Bronchial epithelial cell (primary cell): ENCODE data around the gene PYGB. TPM values are rescaled to one million over a fixed set of nuclear protein-coding genes. Genes with fewer than 3 reads are reported as not detected.

Experiments used
- DNase-seq: peaks from one replicate; pipeline ENCODE4 v3.0.0-alpha.2; 2010; ENCODE audit warnings: low read depth
- FAIRE-seq: peaks from 2 replicates; lab custom pipeline; 2011; peaks lifted over from hg19 to GRCh38; lab: Jason Lieb, UNC
- H3K27me3 ChIP-seq: 2 replicates; pipeline ENCODE4 v1.5.1; 2011; ENCODE audit warnings: low read length; ENCODE audit not compliant: control insufficient read depth, insufficient read depth
- H3K36me3 ChIP-seq: 2 replicates; pipeline ENCODE4 v1.5.1; 2011; ENCODE audit warnings: low read length; ENCODE audit not compliant: control insufficient read depth, insufficient read depth
- H3K4me3 ChIP-seq: 2 replicates; pipeline ENCODE4 v1.5.1; 2011; ENCODE audit warnings: mild to moderate bottlenecking, low read depth, low read length, control low read depth
- total RNA-seq: library from RNA; depleted of rRNA; stranded (reverse); fragments of >200 nt; gene quantifications from 2 replicates; pipeline ENCODE4 v1.2.1, GENCODE V29; 2014
- TF ChIP-seq, protein P1 (sequence below): IDR thresholded peaks from 2 replicates; pipeline ENCODE4 v1.5.1; 2011; ENCODE audit warnings: mild to moderate bottlenecking, moderate library complexity, low read length, control low read depth, inconsistent platforms; ENCODE audit not compliant: insufficient read depth, severe bottlenecking

Gene PYGB
- total RNA-seq, 1 donor from 2014 or later: 213 TPM

GRCh38 chr20:25273046-25273445 is 25.2 kb downstream of the PYGB start:
- no peaks in the 10 kb centered on the region for H3K27me3 ChIP-seq
- no peak overlapping the region for H3K4me3 ChIP-seq
- DNase-seq: no peak
- H3K36me3 ChIP-seq: peaks cover 60% of the 10 kb centered on the region
- TF ChIP-seq, protein P1, sequence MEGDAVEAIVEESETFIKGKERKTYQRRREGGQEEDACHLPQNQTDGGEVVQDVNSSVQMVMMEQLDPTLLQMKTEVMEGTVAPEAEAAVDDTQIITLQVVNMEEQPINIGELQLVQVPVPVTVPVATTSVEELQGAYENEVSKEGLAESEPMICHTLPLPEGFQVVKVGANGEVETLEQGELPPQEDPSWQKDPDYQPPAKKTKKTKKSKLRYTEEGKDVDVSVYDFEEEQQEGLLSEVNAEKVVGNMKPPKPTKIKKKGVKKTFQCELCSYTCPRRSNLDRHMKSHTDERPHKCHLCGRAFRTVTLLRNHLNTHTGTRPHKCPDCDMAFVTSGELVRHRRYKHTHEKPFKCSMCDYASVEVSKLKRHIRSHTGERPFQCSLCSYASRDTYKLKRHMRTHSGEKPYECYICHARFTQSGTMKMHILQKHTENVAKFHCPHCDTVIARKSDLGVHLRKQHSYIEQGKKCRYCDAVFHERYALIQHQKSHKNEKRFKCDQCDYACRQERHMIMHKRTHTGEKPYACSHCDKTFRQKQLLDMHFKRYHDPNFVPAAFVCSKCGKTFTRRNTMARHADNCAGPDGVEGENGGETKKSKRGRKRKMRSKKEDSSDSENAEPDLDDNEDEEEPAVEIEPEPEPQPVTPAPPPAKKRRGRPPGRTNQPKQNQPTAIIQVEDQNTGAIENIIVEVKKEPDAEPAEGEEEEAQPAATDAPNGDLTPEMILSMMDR: no peak
- no peak for FAIRE-seq

DNA sequence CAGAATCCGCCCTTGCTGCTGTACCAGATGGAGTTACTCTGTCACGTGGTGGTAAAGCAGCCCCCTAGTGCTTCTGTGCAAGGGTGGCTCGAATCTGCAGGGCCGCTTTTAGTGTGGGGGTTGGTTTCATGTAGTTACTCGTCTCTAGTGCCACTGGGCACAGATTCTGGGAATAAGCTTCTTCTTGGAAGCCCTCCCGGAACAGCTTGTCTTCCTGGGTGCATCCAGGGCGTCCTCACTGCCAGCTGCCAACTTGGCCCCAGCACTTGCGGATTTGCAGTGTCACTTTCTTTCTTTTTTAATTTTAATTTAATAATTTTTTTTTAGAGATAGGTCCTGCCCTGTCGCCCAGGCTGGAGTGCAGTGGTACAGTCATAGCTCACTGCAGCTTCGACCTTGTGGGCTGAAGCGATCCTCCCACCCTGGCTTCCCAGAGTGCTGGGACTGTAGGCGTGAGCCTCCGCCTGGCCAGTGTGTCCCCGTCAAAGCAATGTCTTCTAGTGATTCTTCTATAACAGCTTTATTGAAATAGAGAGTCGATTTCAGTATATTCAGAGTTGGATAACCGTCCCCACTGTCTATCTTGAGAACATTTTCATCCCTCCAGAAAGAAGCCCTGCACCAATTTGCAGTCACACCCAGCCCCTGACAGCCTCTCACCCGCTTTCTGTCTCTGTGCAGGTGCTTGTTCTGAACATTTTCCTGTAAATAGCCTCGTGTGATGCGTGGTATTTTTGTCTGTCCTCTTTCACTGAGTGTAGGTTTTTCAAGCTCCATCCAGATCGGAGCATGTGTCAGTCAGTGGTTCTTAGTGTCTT is 25.9 kb downstream of the PYGB start:
- Histone ChIP-seq H3K27me3 (no peaks in the 10 kb centered on the region), H3K36me3 (peaks cover 67% of the 10 kb centered on the region), H3K4me3 (no peak overlapping the region)
- TF ChIP-seq, protein P1: no peak
- no peak for FAIRE-seq
- DNase-seq: no peak

DNA sequence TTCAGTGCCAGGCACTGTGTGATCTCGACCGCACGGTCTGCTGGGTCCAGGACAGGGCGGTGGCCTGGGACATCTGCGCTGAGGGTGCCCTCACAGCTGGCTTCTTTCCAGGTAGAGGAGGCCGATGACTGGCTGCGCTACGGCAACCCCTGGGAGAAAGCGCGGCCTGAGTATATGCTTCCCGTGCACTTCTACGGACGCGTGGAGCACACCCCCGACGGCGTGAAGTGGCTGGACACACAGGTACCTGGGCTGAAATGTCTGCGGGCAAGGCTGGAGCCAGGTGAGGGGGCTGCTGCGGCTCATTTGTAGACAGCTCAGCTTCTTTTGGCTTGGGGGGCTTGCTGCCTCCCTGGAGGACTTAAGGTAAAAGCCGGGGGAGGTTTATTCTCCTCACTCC is 26.6 kb downstream of the PYGB start:
- peaks cover 68% of the 10 kb centered on the region for H3K36me3 ChIP-seq
- no peaks in the 10 kb centered on the region for H3K27me3 ChIP-seq
- TF ChIP-seq, protein P1: no peak
- FAIRE-seq: no peak
- no peak overlapping the region for H3K4me3 ChIP-seq
- no peak for DNase-seq

DNA sequence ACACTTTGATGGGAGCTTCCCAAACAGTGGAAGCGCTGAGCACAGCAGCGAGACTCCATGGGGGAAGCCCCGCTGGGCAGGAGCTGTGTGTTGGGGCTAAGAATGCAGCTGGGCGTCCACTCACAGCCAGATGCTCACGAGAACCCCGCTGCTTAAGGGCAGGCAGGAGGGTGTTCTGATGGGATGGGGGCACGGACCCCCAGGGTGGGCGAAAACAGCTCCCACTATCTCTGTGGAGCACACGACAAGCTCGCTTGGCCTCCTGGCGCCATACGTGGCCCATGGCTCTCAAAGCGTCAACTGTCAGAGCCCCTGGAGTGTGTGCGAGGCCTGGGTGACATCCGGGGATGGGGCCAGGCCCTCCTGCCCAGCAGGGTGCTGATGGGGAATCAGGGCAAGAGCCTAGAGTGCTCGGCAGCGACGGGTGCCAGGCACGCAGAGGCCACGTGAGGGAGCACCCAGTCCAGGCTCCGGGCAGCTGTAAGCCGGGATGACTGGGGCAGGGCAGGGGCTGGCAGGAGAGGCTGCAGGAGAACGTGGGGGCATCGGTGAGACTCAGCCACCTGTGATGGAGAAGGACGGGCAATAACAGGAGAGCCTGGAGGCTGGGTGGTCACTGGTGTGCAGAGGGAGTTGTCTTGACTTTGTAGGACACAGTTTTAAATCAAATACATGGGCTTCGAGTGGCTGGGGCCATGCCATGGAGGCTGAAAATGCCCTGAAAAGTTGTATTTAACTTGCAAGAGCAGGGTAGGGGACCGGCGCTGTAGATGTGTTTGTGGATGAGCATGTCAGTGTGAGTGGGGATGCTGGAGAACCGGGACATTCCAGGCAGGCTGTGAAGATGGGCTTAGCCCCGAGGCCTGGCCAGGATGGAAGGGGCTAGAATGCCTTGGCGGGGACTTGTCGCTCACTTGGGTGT is 27.3 kb downstream of the PYGB start:
- DNase-seq: no peak
- H3K27me3 ChIP-seq: no peaks in the 10 kb centered on the region
- H3K36me3 ChIP-seq: peaks cover 69% of the 10 kb centered on the region
- no peak for FAIRE-seq
- no peak overlapping the region for H3K4me3 ChIP-seq
- TF ChIP-seq, protein P1: no peak

DNA sequence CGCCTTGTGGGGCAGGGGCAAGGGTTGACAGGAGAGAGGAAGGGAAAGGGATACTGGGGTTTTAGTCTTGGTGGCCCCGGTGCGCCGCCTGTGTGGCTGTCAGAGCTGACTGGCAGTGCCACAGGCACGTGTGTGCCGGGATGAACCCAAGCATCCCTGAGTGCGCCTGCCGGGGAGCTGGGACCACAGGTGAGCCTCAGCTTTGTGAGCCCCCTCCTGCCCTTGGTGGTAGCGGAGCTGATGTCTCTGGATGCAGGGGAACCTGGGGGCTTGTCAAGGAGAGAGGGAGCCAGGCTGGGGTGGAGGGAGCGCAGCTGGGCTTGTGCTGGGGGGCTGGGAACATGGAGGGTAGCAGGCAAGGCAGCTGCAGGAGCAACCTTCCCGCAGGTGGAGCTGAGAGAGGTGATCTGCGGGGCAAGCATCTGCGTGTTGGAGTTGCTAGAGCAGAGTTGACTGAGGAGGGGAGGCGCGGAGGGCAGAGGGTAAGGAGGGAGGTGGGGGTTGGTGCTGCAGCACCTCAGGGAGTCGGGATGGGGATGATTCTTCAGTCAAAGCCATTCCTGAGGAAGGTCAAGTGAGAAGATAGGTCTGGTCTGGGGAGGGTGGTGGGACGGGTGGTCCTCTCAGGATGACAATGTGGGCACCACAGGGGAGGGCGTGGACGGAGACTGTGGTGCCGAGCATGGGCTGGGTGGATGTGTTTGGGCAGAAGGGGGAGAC is 28.1 kb downstream of the PYGB start:
- TF ChIP-seq, protein P1: no peak
- Histone ChIP-seq H3K27me3 (no peaks in the 10 kb centered on the region), H3K36me3 (peaks cover 73% of the 10 kb centered on the region), H3K4me3 (no peak overlapping the region)
- FAIRE-seq (no peak), DNase-seq (no peak)
